Small intestine (tissue), 7 donors: ENCODE data around the gene MAGI1. TPM values are rescaled to one million over a fixed set of nuclear protein-coding genes. Genes with fewer than 3 reads are reported as not detected.

Source experiments
- DNase-seq, 2 donors: peaks; one replicate each; pipeline versions ENCODE4 v3.0.0 to v3.0.0-alpha.2; 2013
- FAIRE-seq: peaks from 2 replicates; lab custom pipeline; 2012; peaks lifted over from hg19 to GRCh38; lab: Jason Lieb, UNC
- H3K27ac ChIP-seq, 3 donors: one replicate each; pipeline ENCODE4 v1.5.1; 2013; ENCODE audit warnings: low read length in 2 of 3, mild to moderate bottlenecking in 2 of 3, control low read depth in 1 of 3, inconsistent platforms in 1 of 3, low read depth in 1 of 3, moderate library complexity in 1 of 3
- H3K27me3 ChIP-seq, 3 donors: one replicate each; pipeline ENCODE4 v1.6.1; 2013; ENCODE audit warnings: low read length in 3 of 3, inconsistent platforms in 1 of 3; ENCODE audit not compliant: control insufficient read depth in 3 of 3, insufficient read depth in 3 of 3
- H3K36me3 ChIP-seq, 3 donors: one replicate each; pipeline ENCODE4 v1.6.1; 2013; ENCODE audit warnings: low read length in 3 of 3, inconsistent platforms in 1 of 3, low read depth in 1 of 3, mild to moderate bottlenecking in 1 of 3, moderate library complexity in 1 of 3; ENCODE audit not compliant: control insufficient read depth in 3 of 3, insufficient read depth in 2 of 3
- H3K4me1 ChIP-seq, 3 donors: one replicate each; pipeline ENCODE4 v1.6.1; 2013; ENCODE audit warnings: low read length in 2 of 3, inconsistent platforms in 1 of 3, low read depth in 1 of 3, mild to moderate bottlenecking in 1 of 3, moderate library complexity in 1 of 3; ENCODE audit not compliant: control insufficient read depth in 3 of 3, insufficient read depth in 2 of 3
- H3K4me3 ChIP-seq, 3 donors: one replicate each; pipeline ENCODE4 v1.5.1; 2013; ENCODE audit warnings: low read length in 3 of 3, control low read depth in 1 of 3, inconsistent platforms in 1 of 3, low read depth in 1 of 3, mild to moderate bottlenecking in 1 of 3, moderate library complexity in 1 of 3
- H3K9me3 ChIP-seq, 2 donors: one replicate each; pipeline ENCODE4 v1.6.1; 2013; ENCODE audit warnings: low read depth in 1 of 2, low read length in 1 of 2; ENCODE audit not compliant: control insufficient read depth in 2 of 2, insufficient read depth in 1 of 2
- WGBS, 3 donors: extraction: QIAGEN DNeasy Blood & Tissue Kit; methylation state at CpG; one replicate each; pipeline ENCODE4 v1.1.7; 2013; 5-methylcytosine and 5-hydroxymethylcytosine counted together
- polyA plus RNA-seq, 4 donors: library from polyadenylated mRNA; stranded (reverse) in 3 of 4; unstranded in 1 of 4; fragments of 200-250 nt in 3 of 4; fragments of 120-200 nt in 1 of 4; gene quantifications; one replicate each; pipeline versions ENCODE4 v1.2.1 to v1.2.3, GENCODE V29; 2013
- donor health status: healthy with polysubstance abuse.
- donor health status: control.
- donor health status: control.
- donor health status: Bipolar disorder and iron deficiency.
- donor health status: healthy.

The MAGI1 gene
- polyA plus RNA-seq, 4 donors, result 10.0 to 35.1 (median 12.6) TPM

GRCh38 chr3:65313666-65314065 is 725.1 kb downstream of the MAGI1 start:
- Histone ChIP-seq H3K36me3 (no peaks in the 10 kb centered on the region), H3K4me1 (no peaks in the 10 kb centered on the region), H3K27ac (no peak overlapping the region), H3K4me3 (no peak overlapping the region), H3K27me3 (no peaks in the 10 kb centered on the region), H3K9me3 (peaks cover 0 to 2% of the 10 kb centered on the region in 2 donors)
- 77 to 85% (median 83%) methylated on average over 2 of the region's 2 CpGs for WGBS, 3 donors
- DNase-seq, result no peak
- no peak for FAIRE-seq

GRCh38 chr3:65305836-65306235 is 732.9 kb downstream of the MAGI1 start:
- WGBS, 3 donors, result 76 to 81% (median 77%) methylated on average over 4 of the region's 4 CpGs
- DNase-seq, result no peak
- no peaks in the 10 kb centered on the region for H3K36me3 ChIP-seq
- no peak overlapping the region for H3K4me3 ChIP-seq
- FAIRE-seq, result no peak
- H3K27ac ChIP-seq, result no peak overlapping the region
- H3K9me3 ChIP-seq, result no peaks in the 10 kb centered on the region
- H3K4me1 ChIP-seq, result no peaks in the 10 kb centered on the region
- no peaks in the 10 kb centered on the region for H3K27me3 ChIP-seq

Other genes starting within 250 kb of the MAGI1 start
- gene SLC25A26, start 182.1 kb upstream of the MAGI1 start, polyA plus RNA-seq, result 10 to 100 TPM; 10.3 to 21.0 (median 18.2) TPM